KMS-11 (cell line): ENCODE data around the gene PPP1R26.

Experiments
- H2AFZ ChIP-seq: fragments of 200-600 bp; sonication (generic); 2 replicates; pipeline ENCODE4 v1.6.1; 2016; ENCODE audit warnings: antibody characterized with exemption, mixed run types, low read depth
- H3K27ac ChIP-seq: fragments of 200-600 bp; sonication (generic); 2 replicates; pipeline ENCODE4 v1.6.1; 2016; ENCODE audit warnings: mild to moderate bottlenecking, mixed run types
- H3K27me3 ChIP-seq: fragments of 200-600 bp; sonication (generic); 2 replicates; pipeline ENCODE4 v1.6.1; 2017; ENCODE audit warnings: mild to moderate bottlenecking, low read depth, mixed run types, moderate library complexity; ENCODE audit not compliant: insufficient read depth
- H3K36me3 ChIP-seq: fragments of 200-600 bp; sonication (generic); 2 replicates; pipeline ENCODE4 v1.6.1; 2017; ENCODE audit warnings: mild to moderate bottlenecking, mixed run types; ENCODE audit not compliant: insufficient read depth
- H3K4me1 ChIP-seq: fragments of 200-600 bp; sonication (generic); 2 replicates; pipeline ENCODE4 v1.6.1; 2016; ENCODE audit warnings: mild to moderate bottlenecking, low read depth, mixed run types; ENCODE audit not compliant: poor library complexity, severe bottlenecking
- H3K4me2 ChIP-seq: fragments of 200-600 bp; sonication (generic); 2 replicates; pipeline ENCODE4 v1.7.0; 2016; ENCODE audit warnings: mild to moderate bottlenecking, mixed run types
- H3K4me3 ChIP-seq: fragments of 200-600 bp; sonication (generic); IDR thresholded peaks from 2 replicates; pipeline ENCODE4 v1.6.1; 2017; ENCODE audit warnings: low read depth, low read length, mixed read lengths; ENCODE audit not compliant: insufficient read depth
- H3K79me2 ChIP-seq: fragments of 200-600 bp; sonication (generic); 2 replicates; pipeline ENCODE4 v1.6.1; 2016; ENCODE audit warnings: low read depth, mixed run types; ENCODE audit not compliant: insufficient read depth
- H3K9ac ChIP-seq: fragments of 200-600 bp; sonication (generic); 2 replicates; pipeline ENCODE4 v1.6.1; 2016; ENCODE audit warnings: mild to moderate bottlenecking, mixed run types
- H4K20me1 ChIP-seq: fragments of 200-600 bp; sonication (generic); 2 replicates; pipeline ENCODE4 v1.6.1; 2016; ENCODE audit warnings: mild to moderate bottlenecking, mixed run types; ENCODE audit not compliant: insufficient read depth
- CTCF ChIP-seq: fragments of 200-600 bp; sonication (generic); conservative IDR thresholded peaks from 2 replicates; pipeline ENCODE4 v1.6.1; 2017; ENCODE audit warnings: low read depth, mild to moderate bottlenecking, antibody characterized with exemption, low read length, moderate library complexity, mixed read lengths

PPP1R26 gene

GRCh38 chr9:135494791-135495559 is 15.4 kb downstream of the PPP1R26 start:
- H3K27ac ChIP-seq = no peak overlapping the region
- H2AFZ ChIP-seq = no peak overlapping the region
- H3K4me2 ChIP-seq = no peak overlapping the region
- peaks cover 50% of the 10 kb centered on the region; the same call in 1 of the 2 replicates for H3K27me3 ChIP-seq
- no peaks in the 10 kb centered on the region for H3K79me2 ChIP-seq
- H3K4me1 ChIP-seq = no peaks in the 10 kb centered on the region
- H4K20me1 ChIP-seq = no peaks in the 10 kb centered on the region
- H3K4me3 ChIP-seq = no peak overlapping the region
- H3K9ac ChIP-seq = no peak overlapping the region
- H3K36me3 ChIP-seq = no peaks in the 10 kb centered on the region
- TF ChIP-seq CTCF = no peak

- H3K9ac ChIP-seq = no peak overlapping the region
- no peak overlapping the region for H3K4me3 ChIP-seq
- H3K4me2 ChIP-seq = no peak overlapping the region
- H3K79me2 ChIP-seq = peaks cover 12% of the 10 kb centered on the region
- H3K27ac ChIP-seq = no peak overlapping the region
- no peak overlapping the region for H2AFZ ChIP-seq
- H3K4me1 ChIP-seq = peaks cover 7% of the 10 kb centered on the region
- H3K36me3 ChIP-seq = no peaks in the 10 kb centered on the region
- no peaks in the 10 kb centered on the region for H4K20me1 ChIP-seq
- TF ChIP-seq CTCF = no peak
- H3K27me3 ChIP-seq = peaks cover 28% of the 10 kb centered on the region; the same call in 1 of the 2 replicates
Observed at GRCh38 chr9:135498381-135499126, 19.0 kb downstream of the PPP1R26 start.

GRCh38 chr9:135499326-135500070 is 19.9 kb downstream of the PPP1R26 start:
- no peak overlapping the region for H3K27ac ChIP-seq

More at GRCh38 chr9:135499326-135500070, 19.9 kb downstream of the PPP1R26 start:
- no peak overlapping the region for H3K4me3 ChIP-seq
- peaks cover 7% of the 10 kb centered on the region for H3K4me1 ChIP-seq
- H3K4me2 ChIP-seq = peak overlapping the region; percentile 99
- no peaks in the 10 kb centered on the region; the same call in 1 of the 2 replicates for H3K36me3 ChIP-seq
- H3K79me2 ChIP-seq = peaks cover 12% of the 10 kb centered on the region
- H4K20me1 ChIP-seq = no peaks in the 10 kb centered on the region
- H2AFZ ChIP-seq = peak overlapping the region; percentile 83
- H3K9ac ChIP-seq = peak overlapping the region; percentile 79; the same call in 1 of the 2 replicates
- TF ChIP-seq CTCF = no peak
- peaks cover 19% of the 10 kb centered on the region; the same call in 1 of the 2 replicates for H3K27me3 ChIP-seq
